Activated CD8-positive, alpha-beta memory T cell treated with anti-CD3 and anti-CD28 coated beads for 48 hours (primary cell): ENCODE results near the gene TSPAN9.

ENCODE experiments used
- DNase-seq, 3 experiments: peaks; one replicate each; pipeline ENCODE4 v3.0.0-alpha.2; 2020; ENCODE audit warnings: low read depth in 2 of 3, low spot score in 2 of 3

The TSPAN9 gene

DNA sequence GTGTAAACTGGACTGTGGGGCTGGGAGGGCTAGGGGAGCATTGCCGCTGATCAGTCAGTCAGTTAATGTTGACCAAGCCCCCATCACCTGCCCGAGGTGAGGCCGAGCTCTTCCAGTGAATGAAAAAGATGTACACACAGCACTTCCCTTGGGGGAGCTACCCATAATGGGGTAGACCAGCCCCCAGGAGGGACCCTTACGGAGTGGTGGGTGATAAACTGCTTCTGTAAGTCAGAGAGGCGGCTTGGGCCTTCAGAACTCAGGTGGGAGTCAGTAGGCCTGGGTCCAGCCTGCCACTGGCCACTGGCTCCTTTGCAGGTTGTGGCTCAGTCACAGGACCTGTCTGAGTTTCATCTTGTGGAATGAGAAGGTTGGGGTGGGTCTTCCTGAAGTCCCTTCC, 43.5 kb downstream of the TSPAN9 start:
- no peak for DNase-seq

DNA sequence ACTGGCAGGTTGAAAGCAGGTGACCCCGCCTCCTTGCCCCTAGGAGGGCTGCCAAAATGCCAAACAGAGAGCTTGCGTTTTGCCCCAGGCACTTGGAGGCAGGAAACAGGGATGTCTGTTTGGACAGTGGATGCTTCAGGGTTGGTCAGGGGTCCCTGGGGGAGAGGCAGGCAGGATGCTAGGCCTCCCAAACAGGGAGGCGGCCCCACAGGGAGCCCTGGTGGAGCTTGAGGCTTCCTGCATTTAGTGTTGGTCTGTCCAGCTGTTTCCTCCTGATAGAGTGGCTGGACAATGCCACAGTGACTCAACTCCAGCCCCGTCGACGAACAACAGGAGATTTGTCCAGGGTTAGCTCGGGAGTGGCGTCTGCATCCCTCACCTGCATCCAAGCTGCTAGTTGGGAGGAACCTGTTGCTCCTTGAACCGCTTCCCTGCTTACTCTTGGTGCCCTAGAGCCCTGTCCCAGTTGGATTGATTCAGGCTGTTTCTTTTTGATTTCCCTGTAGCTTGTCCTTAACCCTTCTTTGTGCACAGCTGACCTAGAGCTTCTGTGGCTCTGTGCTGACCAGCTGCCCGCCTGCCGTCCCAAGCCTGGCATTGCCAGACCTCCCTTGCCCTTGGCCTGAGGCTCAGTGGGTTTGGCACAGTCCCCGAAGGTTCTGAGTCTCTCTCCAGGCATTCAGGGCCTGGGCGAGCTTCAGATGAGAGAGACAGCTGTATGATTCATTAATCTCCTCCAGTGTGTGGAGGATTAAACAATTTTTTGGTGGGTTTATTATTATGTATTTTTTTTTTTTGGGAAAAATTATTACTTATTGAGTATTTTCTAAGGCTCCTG, 45.9 kb downstream of the TSPAN9 start:
- no peak for DNase-seq

DNA sequence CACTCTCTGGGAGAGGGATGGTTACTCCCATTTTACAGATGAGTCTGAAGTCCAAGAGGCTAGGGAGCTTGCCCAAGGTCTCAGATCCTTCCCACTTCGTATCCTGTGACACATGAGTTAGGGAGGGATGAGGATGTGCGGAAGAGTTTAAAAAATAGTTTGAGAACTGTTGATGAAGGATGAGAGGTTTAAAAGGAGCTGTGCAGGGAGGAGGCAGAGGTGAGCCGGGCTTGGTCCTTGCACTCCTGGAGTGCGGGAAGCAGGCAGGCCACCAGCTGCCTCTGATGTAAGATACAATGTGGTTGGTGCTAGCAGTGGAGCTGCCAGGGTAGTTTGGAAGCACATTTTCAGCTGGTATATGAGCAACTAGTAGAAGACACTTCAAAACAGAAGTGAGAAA, 46.5 kb downstream of the TSPAN9 start:
- no peak for DNase-seq

DNA sequence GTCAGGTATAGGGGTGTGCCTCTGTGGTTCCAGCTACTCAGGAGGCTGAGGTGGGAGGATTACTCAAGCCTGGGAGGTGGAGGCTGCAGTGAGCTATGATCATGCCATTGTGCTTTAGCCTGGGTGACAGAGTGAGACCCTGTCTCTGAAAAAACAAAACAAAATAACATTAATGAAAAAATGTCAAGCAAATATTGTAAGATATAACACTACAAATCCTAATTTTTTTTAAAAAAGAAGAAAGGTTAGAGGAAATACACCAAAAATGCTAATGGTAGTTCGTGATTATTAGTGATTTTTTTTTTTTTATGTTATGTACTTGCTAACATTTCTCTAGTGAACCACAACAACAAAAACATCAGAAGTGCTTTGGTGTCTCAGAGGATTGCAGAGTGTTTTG, 47.7 kb downstream of the TSPAN9 start:
- DNase-seq, result no peak

DNA sequence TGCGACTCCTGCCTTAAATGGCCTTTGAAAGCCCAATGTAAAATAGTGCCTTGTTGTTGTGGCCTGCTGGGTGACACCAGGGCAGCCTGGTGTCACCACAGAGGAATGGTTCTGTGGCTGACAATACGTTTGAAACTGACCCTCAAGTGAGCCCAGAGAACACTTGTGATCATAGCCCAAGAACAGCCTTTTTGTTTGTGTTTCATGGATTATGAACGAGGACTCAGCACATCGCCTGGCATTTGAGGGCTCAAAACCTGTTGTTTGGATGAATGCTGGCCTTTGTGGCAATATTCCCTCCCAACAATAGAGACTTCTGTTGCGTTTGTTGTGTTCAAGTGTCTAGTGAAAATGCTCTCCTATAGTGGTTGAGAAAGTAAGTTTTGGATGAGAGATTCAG, 48.5 kb downstream of the TSPAN9 start:
- no peak for DNase-seq

DNA sequence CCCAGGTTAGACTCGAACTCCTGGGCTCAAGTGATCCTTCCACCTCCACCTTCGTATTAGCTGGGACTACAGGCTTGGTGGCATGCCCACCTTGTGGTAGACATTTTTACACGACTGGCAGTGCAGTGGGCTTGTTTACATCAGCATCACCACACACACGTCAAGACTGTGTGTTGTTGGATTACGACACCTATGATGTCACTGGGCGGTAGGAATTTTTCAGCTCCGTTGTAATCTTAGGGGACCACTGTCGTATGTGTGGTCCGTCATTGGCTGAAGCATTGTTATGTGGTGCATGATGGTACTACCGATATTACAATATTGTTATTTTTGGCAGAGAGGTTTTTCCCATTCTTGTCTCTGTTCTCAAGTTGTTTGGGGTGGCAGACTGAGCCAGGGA, 50.7 kb downstream of the TSPAN9 start:
- no peak for DNase-seq

DNA sequence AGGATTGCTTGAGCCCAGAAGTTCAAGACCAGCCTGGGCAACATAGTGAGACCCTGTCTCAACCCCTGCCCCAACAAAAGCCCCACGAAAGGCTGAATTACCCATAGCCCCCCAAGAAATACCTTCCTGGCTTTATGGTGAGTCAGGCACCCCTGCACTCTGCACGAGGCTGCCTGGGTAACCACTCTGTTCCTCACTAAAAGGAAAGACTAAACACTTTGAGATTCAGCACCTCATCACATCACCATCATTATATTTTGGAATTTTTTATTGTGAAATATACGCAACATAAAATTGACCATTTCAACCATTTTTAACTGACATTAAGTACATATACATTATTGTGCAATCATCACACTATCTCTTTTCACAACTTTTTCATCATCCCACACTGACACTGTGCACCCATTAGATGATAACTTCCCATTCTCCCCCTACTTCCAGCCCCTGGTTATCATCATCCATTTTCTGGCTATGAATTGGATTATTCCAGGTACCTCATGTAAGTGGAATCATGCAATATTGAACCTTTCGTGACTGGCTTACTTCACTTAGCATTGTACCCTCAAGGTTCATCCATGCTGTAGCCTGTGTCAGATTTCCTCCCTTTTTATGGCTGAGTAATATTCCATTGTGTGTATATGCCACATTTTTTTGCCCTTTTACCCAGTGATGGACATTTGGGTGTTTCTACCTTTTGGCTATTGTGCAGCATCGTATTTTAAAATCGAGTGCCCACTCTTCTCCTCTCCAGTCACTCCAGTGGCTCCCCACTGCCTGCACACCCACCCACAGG, 51.5 kb downstream of the TSPAN9 start:
- DNase-seq, result no peak

DNA sequence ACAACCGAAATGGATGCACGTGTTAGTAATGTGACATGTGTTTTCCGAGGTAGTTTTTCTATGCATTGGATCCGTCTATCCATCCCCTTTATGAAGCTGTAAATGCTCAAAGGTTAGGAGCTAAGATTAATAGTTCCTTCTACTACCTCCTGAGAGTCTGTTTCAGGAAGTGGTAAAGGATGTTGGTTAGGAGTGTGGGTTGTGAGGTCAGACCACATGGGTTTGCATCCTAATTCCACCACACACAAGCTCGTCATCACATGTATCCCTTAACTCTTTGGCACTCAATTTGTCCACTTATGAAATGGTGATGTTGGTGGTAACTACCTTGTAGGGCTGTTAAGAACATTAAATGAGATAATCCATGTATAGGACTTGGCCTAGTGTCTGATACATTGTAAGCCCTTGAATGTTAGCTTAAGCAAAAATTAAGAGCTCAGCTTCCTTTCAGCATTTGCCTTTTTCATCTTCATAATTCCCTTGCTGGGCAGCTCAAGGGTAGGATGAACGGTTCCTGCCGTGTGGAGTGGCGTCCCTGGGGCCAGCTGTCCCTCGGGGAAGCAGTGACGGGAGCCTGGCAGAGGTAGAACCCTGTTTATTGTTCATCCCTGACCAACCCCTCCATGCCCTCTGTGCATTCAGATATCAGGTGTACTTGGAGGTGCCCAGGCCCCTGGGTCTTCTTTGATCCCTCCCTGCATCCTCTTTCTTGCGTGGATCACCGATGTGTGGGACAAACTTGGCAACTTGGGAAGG, 52.3 kb downstream of the TSPAN9 start:
- DNase-seq, result no peak

DNA sequence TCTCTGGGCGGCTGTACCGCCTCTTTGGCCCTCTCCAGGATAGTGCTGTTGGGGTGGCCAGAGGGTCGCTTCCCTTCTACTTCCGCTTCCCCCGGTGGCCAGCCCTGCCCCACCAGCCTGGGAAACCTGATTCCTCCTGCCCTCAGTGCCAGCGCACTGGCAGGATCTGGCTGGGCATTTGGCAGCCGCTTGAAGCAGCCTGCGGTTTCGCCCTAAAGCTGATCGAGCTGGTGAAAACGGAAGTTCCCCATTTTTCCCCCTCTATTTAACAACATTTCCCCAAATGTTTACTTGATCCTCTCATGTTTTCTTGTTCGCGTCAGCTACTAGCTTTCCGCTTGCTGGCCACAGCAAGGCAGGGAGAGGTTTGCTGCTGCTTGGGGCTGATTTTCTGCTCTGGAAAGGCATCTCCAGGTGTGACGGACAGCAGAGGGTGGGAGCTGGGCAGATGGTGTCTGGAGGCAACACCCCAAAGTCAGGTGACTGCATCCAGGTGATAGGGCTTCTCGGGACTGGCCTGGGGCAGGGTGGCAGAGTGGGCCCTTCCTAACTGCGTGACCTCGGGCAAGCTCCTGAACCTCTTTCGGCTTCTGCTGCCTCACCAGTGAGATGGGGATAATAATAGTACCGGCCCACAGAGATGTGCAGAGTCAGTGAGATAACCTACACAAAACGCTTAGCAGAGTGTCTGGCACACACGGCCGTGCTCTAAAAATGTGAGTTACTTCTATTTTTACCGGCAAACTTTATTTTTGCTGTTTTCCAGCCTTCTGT, 53.1 kb downstream of the TSPAN9 start:
- DNase-seq, result no peak

DNA sequence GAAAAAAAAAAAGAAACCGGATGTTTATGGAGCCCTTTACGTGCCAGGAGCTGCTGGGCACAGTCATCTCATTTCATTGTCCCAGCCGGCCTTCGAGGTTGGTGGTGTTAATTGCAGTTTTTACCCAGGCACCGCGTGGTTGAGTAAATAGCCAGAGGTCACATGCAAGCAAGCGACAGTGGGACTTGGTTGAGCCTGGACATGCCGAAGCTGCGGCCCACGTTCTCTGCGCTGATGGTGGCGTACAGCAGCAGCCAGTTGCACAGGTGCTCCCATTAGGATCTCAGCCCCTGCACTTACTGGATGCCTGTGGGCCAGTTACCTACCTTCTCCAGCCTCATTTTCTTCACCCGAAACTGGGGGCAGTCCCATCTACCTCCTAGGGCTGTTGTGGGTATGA, 54.0 kb downstream of the TSPAN9 start:
- DNase-seq, result no peak

DNA sequence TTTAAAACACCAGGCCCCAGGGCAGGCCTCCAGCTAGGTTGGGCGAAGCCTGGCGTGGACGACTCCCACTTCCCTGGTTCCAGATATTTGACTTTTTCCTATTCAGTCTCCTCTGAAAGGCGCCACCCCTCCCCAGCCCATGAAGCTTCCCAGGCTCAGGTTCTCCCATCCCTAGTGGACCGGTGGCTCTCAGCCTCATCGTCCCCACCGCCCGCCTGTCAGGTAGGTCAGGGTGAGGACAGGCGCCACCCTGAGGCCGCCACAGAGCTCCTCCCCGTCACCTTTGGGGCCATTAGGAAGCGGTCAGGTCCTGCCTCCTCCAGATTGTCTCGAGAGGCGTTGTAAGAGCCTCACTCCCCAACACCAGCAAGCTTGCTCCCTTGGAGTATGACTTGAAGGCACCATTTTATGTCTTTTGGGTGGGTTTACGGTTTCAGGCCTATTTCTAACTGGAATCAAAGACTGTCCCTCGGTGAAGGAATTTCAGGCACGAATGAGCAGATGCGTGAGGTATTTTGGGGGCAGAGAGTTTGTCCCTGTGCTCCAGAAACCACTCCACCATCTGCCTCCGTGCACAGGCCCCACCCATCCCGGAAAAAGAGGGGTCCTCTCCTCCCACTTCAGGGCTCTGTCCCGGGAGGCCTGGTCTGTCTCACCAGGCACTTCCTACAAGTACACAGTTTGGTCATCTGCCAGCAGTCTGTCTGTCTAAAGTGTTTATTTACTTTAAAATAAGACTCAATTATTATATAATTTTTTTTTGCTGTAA, 55.6 kb downstream of the TSPAN9 start:
- DNase-seq, result no peak

DNA sequence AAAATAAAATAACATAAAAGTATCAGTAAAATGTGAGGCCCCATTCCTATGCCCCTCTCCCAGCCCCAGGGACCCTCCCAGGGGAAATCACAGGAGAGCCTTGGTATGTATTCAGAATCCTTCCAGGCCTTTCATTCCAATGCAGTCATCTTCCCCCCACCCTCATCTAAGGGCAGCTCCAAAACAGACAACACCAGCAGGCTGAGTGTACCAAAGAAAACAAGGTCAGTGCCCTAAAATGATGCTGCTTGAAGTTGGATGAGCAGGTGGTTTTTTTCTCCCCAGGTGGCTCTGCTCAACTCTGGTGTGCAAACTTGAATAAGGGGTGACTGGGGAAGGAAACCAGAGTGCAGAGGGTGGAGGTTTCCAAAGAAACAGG, 56.2 kb downstream of the TSPAN9 start:
- DNase-seq, result no peak

DNA sequence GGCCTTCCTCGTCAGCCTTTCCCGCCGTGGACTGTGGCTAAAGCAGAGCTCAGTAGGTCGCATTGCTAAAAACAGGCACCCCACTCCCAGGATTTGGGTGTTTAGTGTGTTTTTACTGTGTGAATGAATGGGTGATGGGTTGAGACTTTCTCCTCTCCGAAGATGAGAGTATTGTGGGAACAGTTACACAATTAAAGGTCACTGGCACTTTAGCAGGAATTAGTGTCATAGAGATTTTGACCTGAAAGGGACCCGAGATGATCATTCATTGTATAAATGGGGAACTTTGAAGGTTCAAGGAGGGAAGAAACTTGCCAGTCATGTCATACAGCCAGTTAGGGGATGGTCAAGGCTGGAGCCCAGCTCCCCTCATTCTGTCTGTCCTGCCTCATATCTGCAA, 56.9 kb downstream of the TSPAN9 start:
- no peak for DNase-seq

DNA sequence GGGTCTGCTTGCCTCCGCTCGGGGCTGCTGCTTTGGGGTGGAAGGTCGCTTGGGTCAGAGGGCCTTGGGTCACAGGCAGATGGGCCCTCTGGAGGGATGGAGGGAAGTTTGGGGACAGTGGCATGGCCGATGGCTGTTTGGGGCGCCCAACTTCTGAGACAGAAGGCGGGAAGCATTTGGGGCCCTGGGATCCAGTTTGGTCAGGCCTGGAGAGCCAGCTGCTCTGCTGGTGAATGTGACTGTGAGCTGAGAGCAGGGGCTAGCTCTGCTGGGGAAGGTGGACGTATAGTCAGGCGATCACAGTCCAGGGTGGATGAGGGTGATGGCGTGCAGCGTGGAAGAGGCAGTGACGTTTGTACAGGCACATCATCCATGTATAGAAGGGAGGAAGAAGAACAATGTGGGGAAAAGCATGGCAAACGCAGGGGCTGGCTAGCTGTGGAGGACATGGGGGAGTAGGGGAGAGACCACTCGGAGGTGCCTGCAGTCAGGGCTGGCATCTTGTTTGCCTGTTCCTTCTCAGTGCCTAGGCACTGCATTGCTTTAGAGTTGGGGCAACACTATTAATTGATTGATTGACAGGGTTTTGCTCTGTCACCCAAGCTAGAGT, 57.5 kb downstream of the TSPAN9 start:
- DNase-seq, result no peak

DNA sequence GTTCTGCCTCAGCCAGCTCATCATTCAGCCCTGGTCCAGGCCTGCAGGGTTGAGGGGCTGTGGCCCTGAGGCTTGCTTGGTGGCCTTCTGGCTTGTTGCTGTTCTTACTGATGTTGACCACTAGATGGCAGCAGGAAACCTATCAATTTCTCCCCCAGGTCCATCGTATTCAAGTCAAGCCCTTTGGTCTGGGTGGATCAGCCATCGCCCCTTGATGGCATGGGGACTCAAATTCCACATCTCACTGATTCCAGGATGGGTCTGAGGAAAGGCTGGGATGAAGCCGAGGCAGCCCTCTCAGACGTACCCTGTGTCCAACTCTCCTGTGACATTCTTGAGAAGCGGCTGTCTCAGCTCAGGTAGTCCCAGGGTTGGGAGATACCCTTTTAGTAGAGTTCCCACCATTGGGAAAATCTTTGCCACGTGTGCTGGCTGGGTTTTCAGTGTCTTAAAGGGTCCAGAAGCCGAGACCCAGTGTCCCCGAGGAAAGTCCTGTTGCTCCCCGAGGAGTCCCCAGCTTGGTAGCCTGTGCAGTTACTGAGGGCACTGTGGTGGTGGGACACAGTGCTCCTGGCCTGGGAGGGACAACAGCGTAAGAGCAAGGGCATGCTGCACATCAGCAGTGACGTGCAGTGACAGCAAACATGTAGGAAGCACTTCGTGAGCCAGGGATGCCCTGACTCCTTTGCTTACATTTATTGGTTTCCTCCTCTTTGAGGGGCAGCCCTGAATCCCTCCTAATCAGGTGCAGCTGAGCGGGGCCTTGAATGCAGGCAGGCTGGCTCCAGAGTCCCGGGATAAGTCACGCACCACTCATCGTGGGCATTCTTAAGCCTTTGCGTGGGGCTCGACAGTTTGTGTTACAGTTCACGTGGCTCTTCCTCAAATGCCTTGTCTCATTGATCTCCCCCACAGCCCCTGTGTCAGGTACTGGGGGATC, 58.6 kb downstream of the TSPAN9 start:
- DNase-seq, result peak in 1 of 3 experiments; percentile 8

DNA sequence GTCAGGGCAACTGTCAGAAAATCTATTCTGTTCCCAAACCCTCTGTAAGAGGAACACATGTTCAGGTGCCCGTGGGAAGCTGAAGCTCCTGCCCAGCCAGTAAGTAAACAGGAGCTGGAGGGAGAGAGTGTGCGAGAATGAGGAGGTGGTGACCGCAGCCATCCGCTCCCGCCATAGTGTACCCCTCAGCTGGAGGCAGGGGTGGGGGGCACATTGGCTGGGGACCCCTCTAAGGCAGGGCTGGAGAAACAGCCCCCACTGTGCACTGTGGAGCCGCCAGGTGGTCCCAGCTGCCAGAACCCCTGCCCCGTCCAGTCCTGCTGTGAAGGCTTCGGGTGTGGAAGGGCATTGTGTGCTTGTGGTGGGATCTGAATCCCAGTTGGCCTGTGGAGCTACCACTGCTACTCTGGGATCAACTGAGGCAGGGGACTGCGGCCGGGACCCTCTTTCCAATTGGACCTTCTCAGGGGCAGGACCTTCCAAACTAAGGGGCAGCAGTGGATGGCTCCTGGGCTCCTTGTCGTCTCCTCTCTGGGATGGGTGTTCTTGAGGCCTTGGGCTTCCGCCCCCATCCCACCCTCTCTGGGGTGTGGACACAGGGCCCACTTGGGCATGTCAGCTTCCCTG, 59.6 kb downstream of the TSPAN9 start:
- no peak for DNase-seq

DNA sequence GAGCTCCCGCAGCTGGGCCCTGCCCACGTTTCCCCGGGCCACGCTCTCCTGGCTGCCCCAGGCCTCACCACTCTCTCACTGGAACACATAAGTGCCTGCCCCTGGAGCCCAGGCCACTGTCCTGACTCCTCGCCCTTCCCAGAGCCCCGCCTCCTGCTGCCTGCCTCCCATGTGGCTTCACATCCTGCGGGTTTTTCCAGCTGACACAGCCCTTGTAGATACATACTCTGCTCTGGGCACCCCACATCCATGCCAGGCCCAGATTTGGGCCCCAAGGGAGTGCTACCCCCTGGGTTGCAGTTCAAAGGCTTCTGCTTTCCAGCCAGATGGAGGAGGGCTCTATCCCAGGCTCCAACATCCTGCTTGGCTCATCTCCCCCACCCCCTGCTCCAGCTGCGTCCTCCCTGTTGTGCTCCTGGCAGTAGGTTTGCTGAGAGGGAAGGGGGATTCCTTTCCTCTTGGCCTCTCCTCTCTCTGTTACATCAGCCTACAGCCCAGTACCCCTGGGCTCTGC, 60.1 kb downstream of the TSPAN9 start:
- DNase-seq, result no peak

DNA sequence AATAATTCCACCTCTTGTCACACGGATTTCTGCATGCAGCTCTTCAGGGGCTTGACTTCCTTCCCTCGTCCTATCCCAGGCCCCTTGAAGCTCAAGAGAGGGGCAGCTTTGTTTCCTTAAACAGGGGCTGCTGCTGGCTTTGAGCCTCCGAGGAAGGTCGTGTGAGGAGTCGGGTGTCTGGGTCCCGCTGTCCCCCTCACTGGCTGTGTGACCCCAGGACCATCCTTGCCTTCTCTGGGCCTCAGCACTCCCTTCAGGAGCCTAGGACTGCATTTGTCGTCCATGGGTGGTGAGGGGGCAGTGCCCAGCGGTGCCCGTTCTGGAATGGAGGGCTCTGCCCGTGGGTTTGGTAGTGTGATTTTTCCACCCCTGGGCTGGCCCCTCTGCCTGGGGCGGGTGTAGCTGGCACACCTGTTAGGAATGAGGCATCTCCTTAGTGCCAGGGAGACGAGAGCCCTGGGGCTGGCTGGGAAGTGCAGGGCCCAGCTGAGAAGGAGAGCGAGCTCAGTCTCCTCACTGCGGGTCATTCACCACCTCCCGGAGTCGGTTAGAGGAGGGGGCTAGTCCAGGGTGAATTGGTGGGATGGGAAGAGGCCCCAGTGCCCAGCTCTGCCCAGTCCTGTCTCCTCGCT, 60.8 kb downstream of the TSPAN9 start:
- DNase-seq, result no peak
